Hippocampal formation (tissue), 2 donors: Measurements from ENCODE around the gene POTEH.
"Not testable (repeated sequence)": the region's sequence is repeated elsewhere in the genome, so short reads cannot be mapped to it uniquely, and the experiment has no call there.

Experiments used
- DNase-seq, 2 donors: peaks; one replicate each; lab custom pipeline; 2025; lab: John Stamatoyannopoulos, UW

POTEH gene

DNA sequence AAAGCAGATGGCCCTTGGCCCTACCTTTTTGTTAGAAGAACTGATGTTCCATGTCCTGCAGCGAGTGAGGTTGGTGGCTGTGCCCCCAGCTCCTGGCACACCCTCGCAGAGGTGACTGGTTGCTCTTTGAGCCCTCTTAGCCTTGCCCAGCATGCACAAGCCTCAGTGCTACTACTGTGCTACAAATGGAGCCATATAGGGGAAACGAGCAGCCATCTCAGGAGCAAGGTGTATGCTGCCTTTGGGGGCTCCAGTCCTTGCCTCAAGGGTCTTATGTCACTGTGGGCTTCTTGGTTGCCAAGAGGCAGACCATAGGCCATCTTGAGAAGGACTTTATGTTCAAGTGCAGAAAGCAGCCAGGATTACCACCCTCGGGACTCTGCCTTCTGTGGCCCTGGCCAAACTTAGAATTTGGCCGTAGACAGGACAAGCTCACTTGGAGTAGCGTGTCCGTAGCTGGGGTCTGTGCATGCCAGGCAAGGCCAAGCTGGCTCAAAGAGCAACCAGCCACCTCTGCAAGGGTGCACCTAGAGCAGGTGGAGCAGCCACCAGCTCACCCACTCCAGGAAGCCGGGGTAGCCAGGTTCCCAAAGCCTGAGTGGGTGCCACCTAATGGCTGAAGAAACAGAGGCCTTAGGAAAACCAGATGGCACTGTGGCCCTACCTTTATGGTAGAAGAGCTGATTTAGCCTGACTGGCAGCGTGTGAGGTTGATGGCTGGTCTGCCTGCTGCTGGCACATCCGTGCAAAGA, 48.5 kb downstream of the POTEH start:
- not testable (repeated sequence) for DNase-seq

DNA sequence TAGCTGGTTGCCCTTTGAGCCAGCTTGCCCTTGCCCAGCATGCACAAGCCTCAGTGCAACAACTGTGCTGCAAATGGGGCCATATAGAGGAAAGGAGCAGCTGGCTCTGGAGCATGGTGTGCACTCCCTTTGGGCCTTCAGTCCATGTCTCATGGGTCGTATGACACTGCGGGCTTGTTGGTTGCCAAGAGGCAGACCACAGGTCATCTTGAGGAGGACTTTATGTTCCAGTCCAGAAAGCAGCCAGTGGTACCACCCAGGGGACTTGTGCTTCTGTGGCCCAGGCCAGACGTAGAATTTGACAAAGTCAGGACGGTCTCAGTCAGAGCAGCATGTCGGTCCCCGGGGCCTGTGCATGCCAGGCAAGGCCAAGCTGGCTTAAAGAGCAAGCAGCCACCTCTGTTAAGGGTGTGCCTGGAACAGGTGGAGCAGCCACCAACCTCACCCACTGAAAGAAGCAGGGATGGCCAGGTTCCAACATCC, 49.1 kb downstream of the POTEH start:
- not testable (repeated sequence) for DNase-seq

DNA sequence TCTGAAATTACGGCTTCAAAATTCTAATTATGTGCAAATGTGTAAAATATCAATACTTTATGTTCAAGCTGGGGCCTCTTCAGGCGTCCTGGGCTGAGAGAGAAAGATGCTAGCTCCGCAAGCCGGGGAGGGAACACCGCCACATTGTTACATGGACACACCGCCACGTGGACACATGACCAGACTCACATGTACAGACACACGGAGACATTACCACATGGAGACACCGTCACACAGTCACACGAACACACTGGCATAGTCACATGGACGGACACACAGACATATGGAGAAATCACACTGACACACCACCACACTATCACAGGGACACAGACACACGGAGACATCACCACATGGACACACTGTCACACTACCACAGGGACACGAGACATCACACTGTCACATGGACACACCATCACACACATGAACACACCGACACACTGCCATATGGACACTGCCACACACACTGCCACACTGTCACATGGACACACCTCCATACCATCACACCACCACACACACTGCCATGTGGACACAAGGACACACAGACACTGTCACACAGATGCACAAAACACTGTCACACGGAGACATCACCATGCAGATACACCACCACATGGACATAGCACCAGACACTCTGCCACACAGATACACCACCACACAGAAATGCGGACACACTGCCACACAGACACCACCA, 58.0 kb downstream of the POTEH start:
- not testable (repeated sequence) for DNase-seq

- DNase-seq: not testable (repeated sequence)
Measured at GRCh38 chr22:15749181-15749970, 59.5 kb downstream of the POTEH start.

DNA sequence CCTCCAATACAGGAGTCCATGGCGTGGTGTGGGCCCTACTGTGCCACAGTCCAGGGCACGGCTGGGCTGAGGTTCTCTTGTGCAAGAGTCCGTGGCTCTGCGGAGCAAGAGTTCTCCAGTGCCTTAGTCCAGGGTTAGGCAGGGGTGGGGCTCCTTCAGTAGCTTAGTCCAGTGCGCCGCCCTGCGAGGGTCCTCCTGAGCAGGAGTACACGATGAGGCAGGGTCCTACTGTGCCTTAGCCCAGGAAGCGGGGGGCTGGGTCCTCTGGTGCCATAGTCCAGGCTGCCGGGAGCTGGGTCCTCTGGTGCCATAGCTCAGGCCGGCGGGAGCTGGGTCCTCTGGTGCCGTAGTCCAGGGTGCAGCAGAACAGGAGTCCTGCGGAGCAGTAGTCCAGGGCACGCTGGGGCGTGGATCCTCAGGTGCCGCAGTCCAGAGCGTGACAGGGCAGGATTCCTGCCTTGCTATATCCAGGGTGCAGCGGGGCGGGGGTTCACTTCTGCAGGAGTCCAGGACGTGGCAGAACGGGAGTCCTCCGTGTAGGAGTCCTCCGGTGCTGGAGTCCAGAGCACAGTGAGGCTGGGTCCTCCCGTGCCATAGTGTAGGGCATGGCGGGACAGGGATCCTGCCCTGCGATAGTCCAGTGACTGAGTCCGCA, 69.7 kb downstream of the POTEH start:
- DNase-seq: not testable (repeated sequence)

- not testable (repeated sequence) for DNase-seq
Measured at GRCh38 chr22:15760388-15761150, 70.7 kb downstream of the POTEH start.

GRCh38 chr22:15761151-15761777, 71.4 kb downstream of the POTEH start:
- not testable (repeated sequence) for DNase-seq

DNA sequence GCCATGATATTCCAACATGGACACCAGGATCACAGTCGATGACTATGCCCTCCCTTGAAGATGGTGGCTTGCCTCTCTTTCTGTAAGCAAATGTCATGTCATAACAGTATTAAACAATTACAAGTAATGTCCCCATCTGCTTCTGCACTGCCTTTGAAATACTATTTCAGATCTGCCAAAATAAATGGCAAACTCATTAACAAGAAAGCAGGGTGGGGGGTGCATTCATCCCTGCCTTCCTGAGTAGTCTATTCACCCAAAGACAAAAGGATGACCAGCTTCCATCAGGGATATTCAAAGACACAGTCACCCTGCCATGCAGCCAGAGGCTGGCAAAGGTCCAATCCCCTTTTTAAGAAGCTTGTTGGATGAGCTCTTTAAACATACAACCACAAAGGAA, 73.7 kb downstream of the POTEH start:
- DNase-seq: not testable (repeated sequence)
